Endothelial cell of umbilical vein (primary cell): ENCODE results near the gene LMNA. TPM values are rescaled to one million over a fixed set of nuclear protein-coding genes. Genes with fewer than 3 reads are reported as not detected.

Experiments
- BruUV-seq: library from RNA; stranded (reverse); fragments of 400-500 nt; replicated peaks from 2 replicates; lab custom pipeline; 2021; lab: Mats Ljungman, UMichigan
- CTCF ChIA-PET: fragments of 300-600, 350-600 bp; sonication (Branson Sonifier 250); formaldehyde crosslinking; loops from one replicate; lab custom pipeline; 2021; ENCODE audit warnings: antibody characterized with exemption, inconsistent platforms; lab: Charles Lee
- POLR2A ChIA-PET: fragments of 300-600, 350-600 bp; sonication (Branson Sonifier 250); formaldehyde crosslinking; loops from one replicate; lab custom pipeline; 2021; ENCODE audit warnings: antibody characterized with exemption, inconsistent platforms; lab: Charles Lee
- DNase-seq: peaks from one replicate; pipeline ENCODE4 v3.0.0-alpha.2; 2011; ENCODE audit warnings: low read depth, low spot score
- FAIRE-seq: peaks from 2 replicates; lab custom pipeline; 2011; peaks lifted over from hg19 to GRCh38; lab: Jason Lieb, UNC
- H2AFZ ChIP-seq: 2 replicates; pipeline ENCODE4 v1.6.0; 2012; ENCODE audit warnings: low read depth, low read length, control low read depth, inconsistent platforms
- H3K27ac ChIP-seq: 2 replicates; pipeline ENCODE4 v1.5.1; 2011; ENCODE audit warnings: low read depth, mild to moderate bottlenecking, control low read depth, low read length, moderate library complexity; ENCODE audit not compliant: insufficient read depth
- H3K27me3 ChIP-seq, 2 experiments: 2 replicates each; pipeline versions ENCODE4 v1.6.0 to v1.6.1; 2011; ENCODE audit warnings: low read length in 2 of 2, mixed read lengths in 1 of 2; ENCODE audit not compliant: control insufficient read depth in 2 of 2, insufficient read depth in 2 of 2
- H3K36me3 ChIP-seq, 2 experiments: 2 replicates in 1 of 2; 3 replicates in 1 of 2; pipeline ENCODE4 v1.5.1; 2011; ENCODE audit warnings: low read length in 2 of 2, mild to moderate bottlenecking in 1 of 2, moderate library complexity in 1 of 2; ENCODE audit not compliant: control insufficient read depth in 2 of 2, insufficient read depth in 2 of 2; ENCODE audit errors: extremely low read depth in 1 of 2
- H3K4me1 ChIP-seq: 3 replicates; pipeline ENCODE4 v1.5.1; 2011; ENCODE audit warnings: mild to moderate bottlenecking, low read length; ENCODE audit not compliant: control insufficient read depth, insufficient read depth; ENCODE audit errors: extremely low read depth
- H3K4me2 ChIP-seq: 2 replicates; pipeline ENCODE4 v1.6.1; 2011; ENCODE audit warnings: low read length, control low read depth, mixed read lengths; ENCODE audit not compliant: insufficient read depth
- H3K4me3 ChIP-seq, 3 experiments: fragments of 200-600 bp in 1 of 3; sonication (generic), shearing (Covaris generic) in 1 of 3; replicated peaks in 1 of 3; 2 replicates each; pipeline ENCODE4 v1.5.1; 2011 to 2016; ENCODE audit warnings: control low read depth in 3 of 3, low read length in 3 of 3, mild to moderate bottlenecking in 2 of 3, inconsistent platforms in 1 of 3, low read depth in 1 of 3, moderate library complexity in 1 of 3; ENCODE audit not compliant: insufficient read depth in 1 of 3
- H3K79me2 ChIP-seq: 2 replicates; pipeline ENCODE4 v1.6.0; 2012; ENCODE audit warnings: low read length, inconsistent platforms; ENCODE audit not compliant: control insufficient read depth, insufficient read depth
- H3K9ac ChIP-seq: replicated peaks from 2 replicates; pipeline ENCODE3; 2011; ENCODE audit warnings: low read length, control low read depth; ENCODE audit not compliant: insufficient read depth; ENCODE audit errors: extremely low read depth
- H3K9me1 ChIP-seq: replicated peaks from 3 replicates; pipeline ENCODE4 v1.6.0; 2011; ENCODE audit warnings: mild to moderate bottlenecking, low read length; ENCODE audit not compliant: control insufficient read depth, insufficient read depth; ENCODE audit errors: extremely low read depth
- H3K9me3 ChIP-seq: replicated peaks from 2 replicates; pipeline ENCODE4 v1.5.1; 2012; ENCODE audit warnings: low read length, inconsistent platforms; ENCODE audit not compliant: control insufficient read depth, insufficient read depth
- H4K20me1 ChIP-seq: replicated peaks from 2 replicates; pipeline ENCODE3; 2011; ENCODE audit warnings: mild to moderate bottlenecking, low read length; ENCODE audit not compliant: control insufficient read depth, insufficient read depth; ENCODE audit errors: extremely low read depth
- CTCF ChIP-seq, 2 donors: IDR thresholded peaks; 1 replicate in 1 of 2; 2 replicates in 1 of 2; pipeline ENCODE4 v1.5.1; 2011; ENCODE audit warnings: low read length in 2 of 2, mild to moderate bottlenecking in 2 of 2, moderate library complexity in 2 of 2, control low read depth in 1 of 2, inconsistent platforms in 1 of 2, low read depth in 1 of 2; ENCODE audit not compliant: insufficient read depth in 1 of 2; ENCODE audit errors: extremely low read depth in 1 of 2
- FOS ChIP-seq: IDR thresholded peaks from 2 replicates; pipeline ENCODE4 v1.6.1; 2011; ENCODE audit warnings: mild to moderate bottlenecking, low read length, moderate library complexity, borderline replicate concordance; ENCODE audit not compliant: insufficient read depth
- GATA2 ChIP-seq: IDR thresholded peaks from 2 replicates; pipeline ENCODE4 v1.7.0; 2011; ENCODE audit warnings: low read depth, mild to moderate bottlenecking, moderate library complexity, mixed read lengths, low read length; ENCODE audit not compliant: insufficient read length, insufficient read depth
- JUN ChIP-seq: IDR thresholded peaks from 2 replicates; pipeline ENCODE4 v1.6.1; 2011; ENCODE audit warnings: borderline replicate concordance, low read depth; ENCODE audit not compliant: insufficient read length, insufficient read depth
- MYC ChIP-seq: IDR thresholded peaks from one replicate; pipeline ENCODE4 v1.6.1; 2011; ENCODE audit warnings: mild to moderate bottlenecking, low read depth, low read length
- POLR2A ChIP-seq: IDR thresholded peaks from 2 replicates; pipeline ENCODE4 v1.6.1; 2012; ENCODE audit warnings: low read depth, mild to moderate bottlenecking, control low read depth, low read length
- POLR2AphosphoS5 ChIP-seq: IDR thresholded peaks from 2 replicates; pipeline ENCODE4 v1.6.1; 2012; ENCODE audit warnings: low read depth, mild to moderate bottlenecking, control low read depth, low read length, moderate library complexity; ENCODE audit not compliant: insufficient read depth
- dilution Hi-C: fragments of 300-500 bp; cut with MboI; formaldehyde crosslinking; loops from one replicate; pipeline ENCODE4 v1.15.0; 2019; ENCODE audit warnings: low sequenced_read_pairs; ENCODE audit not compliant: extremely low pct_ligation_motif_present
- intact Hi-C: fragments of 100-400 bp; cut with micrococcal nuclease; formaldehyde crosslinking; loops from one replicate; pipeline ENCODE4 v1.10.0; 2022
- polyA plus RNA-seq, 4 experiments: library from polyadenylated mRNA; depleted of rRNA in 3 of 4; stranded (reverse) in 3 of 4; unstranded in 1 of 4; fragments of >200 nt; gene quantifications; 2 replicates each; pipeline versions ENCODE4 v1.2.1 to v1.2.3, GENCODE V29; 2011 to 2012; ENCODE audit warnings: missing spikeins in 1 of 4
- total RNA-seq: library from RNA; stranded (reverse); gene quantifications from 2 replicates; pipeline ENCODE4 v1.2.3, GENCODE V29; 2021

The LMNA gene
- total and polyA plus RNA-seq, 2 donors (not counting 3 experiments of a cell fraction or from before 2014, with no cell fraction given), result 371 to 742 TPM

GRCh38 chr1:156081917-156082308 is 32.6 kb upstream of the LMNA start:
- Histone ChIP-seq H4K20me1 (no peaks in the 10 kb centered on the region), H3K4me2 (peak overlapping the region; percentile 56), H3K9ac (peak overlapping the region; percentile 66), H3K4me1 (peaks cover 28% of the 10 kb centered on the region), H3K27me3 (no peaks in the 10 kb centered on the region), H3K9me1 (no peaks in the 10 kb centered on the region), H3K9me3 (no peaks in the 10 kb centered on the region), H2AFZ (no peak overlapping the region), H3K27ac (no peak overlapping the region), H3K4me3 (peak overlapping the region; percentile 51 to 97 (median 79)), H3K79me2 (peaks cover 42% of the 10 kb centered on the region), H3K36me3 (peaks cover 7 to 9% of the 10 kb centered on the region in 2 experiments)
- BruUV-seq, result no TSS peak
- no peak for DNase-seq
- no peak for FAIRE-seq
- POLR2A ChIA-PET, result no interaction called here
- TF ChIP-seq JUN (no peak), CTCF (IDR thresholded peaks at IDR 0.05; ENCODE audit: extremely low read depth in 1 of 2, insufficient read depth in 1 of 2, low read depth in 1 of 2, low read length in 2 of 2) (no peak), FOS (no peak), POLR2AphosphoS5 (no peak), POLR2A (no peak), MYC (no peak), GATA2 (no peak)
- intact Hi-C loops (loop anchor here (1.0 to 10.0 kb wide), 2 partner anchors 28 to 253 kb away; partner anchors contain the start of genes CCT3, LAMTOR2 and TSACC), dilution Hi-C loops (no loop called here)
- CTCF ChIA-PET, result interaction anchor here (0.8 to 2.7 kb wide), 7 partner anchors 15 to 144 kb away, joined by 3 to 11 read pairs (median 5); partner anchors contain the start of gene UBQLN4
